ENCODE measurements around the gene SYS1.
A peak's percentile ranks its signal among the peaks of the same experiment; 100 is the strongest.

The SYS1 gene

DNA sequence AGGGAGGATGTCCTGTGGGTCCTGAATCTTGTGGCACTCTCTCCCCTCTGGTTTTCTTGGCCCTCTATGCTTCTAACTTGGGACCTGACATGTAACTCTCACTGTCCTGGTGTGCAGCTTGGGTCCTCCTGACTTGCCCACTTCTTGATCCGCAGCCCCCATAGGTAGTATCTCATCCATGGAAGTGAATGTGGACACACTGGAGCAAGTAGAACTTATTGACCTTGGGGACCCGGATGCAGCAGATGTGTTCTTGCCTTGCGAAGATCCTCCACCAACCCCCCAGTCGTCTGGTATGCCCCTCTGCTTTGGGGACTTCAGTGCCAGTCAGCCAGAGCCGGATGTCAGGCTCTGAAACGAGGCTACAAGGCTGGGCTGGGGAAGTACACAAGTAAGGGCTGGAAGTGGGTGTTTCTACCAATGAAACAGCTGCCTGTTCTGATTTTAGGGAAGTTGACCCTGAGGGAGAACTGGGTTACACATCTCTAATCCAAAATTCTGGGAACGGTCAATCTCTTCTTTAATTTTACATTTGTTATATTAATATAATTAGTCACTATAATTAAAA lies 45.8 kb downstream of the SYS1 start:
- H3K4me3 ChIP-seq (ENCODE audit: low read length): no peak overlapping the region
- no peak for DNase-seq (ENCODE audit: low read depth)
- TF ChIP-seq, protein P1, sequence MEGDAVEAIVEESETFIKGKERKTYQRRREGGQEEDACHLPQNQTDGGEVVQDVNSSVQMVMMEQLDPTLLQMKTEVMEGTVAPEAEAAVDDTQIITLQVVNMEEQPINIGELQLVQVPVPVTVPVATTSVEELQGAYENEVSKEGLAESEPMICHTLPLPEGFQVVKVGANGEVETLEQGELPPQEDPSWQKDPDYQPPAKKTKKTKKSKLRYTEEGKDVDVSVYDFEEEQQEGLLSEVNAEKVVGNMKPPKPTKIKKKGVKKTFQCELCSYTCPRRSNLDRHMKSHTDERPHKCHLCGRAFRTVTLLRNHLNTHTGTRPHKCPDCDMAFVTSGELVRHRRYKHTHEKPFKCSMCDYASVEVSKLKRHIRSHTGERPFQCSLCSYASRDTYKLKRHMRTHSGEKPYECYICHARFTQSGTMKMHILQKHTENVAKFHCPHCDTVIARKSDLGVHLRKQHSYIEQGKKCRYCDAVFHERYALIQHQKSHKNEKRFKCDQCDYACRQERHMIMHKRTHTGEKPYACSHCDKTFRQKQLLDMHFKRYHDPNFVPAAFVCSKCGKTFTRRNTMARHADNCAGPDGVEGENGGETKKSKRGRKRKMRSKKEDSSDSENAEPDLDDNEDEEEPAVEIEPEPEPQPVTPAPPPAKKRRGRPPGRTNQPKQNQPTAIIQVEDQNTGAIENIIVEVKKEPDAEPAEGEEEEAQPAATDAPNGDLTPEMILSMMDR (conservative IDR thresholded peaks at IDR 0.05; ENCODE audit: low read depth, low read length): no peak

DNA sequence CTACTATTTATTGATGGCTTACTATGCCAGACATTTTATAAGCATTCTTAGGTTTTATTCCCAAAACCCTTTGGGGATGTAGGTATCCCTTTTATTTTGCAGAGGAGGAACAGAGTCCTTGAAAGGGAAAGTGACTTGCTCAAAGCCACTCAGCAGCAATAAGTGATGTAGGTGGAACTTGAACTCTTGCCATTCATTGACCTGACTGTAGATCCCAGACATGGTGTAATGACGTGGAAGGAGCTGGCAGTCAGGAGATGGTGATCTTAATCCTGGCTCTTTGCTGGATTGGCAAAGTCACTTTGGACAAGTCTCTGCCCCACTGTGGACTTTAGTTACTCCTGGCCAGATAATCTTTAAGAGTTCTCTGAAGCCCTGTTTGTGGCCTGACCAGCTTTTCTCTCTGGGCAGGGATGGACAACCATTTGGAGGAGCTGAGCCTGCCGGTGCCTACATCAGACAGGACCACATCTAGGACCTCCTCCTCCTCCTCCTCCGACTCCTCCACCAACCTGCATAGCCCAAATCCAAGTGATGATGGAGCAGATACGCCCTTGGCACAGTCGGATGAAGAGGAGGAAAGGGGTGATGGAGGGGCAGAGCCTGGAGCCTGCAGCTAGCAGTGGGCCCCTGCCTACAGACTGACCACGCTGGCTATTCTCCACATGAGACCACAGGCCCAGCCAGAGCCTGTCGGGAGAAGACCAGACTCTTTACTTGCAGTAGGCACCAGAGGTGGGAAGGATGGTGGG lies 46.7 kb downstream of the SYS1 start:
- H3K4me3 ChIP-seq (ENCODE audit: low read length): no peak overlapping the region
- TF ChIP-seq, protein P1 (conservative IDR thresholded peaks at IDR 0.05; ENCODE audit: low read depth, low read length): no peak
- DNase-seq (ENCODE audit: low read depth): no peak

DNA sequence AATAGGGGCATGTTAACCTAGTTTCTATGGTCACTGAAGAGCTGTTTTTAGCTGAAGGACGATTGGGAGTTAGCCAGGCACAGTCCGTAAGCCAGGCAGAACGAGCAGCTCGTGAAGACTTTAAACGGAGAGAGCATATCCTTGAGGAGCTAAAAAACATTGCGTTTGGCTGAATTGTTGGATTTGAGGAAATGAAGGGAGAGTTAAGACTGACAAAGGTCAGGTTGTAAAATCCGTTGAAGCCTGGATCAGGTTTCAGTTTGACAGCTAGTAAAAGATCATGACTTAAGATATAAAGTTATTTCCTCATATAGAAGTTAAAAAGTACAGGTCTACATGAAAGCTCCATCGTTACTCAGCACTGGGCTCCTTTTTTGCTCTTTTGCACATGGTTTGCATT lies 47.9 kb downstream of the SYS1 start:
- DNase-seq (ENCODE audit: low read depth): no peak
- no peak overlapping the region for H3K4me3 ChIP-seq (ENCODE audit: low read length)
- TF ChIP-seq, protein P1 (conservative IDR thresholded peaks at IDR 0.05; ENCODE audit: low read depth, low read length): no peak

DNA sequence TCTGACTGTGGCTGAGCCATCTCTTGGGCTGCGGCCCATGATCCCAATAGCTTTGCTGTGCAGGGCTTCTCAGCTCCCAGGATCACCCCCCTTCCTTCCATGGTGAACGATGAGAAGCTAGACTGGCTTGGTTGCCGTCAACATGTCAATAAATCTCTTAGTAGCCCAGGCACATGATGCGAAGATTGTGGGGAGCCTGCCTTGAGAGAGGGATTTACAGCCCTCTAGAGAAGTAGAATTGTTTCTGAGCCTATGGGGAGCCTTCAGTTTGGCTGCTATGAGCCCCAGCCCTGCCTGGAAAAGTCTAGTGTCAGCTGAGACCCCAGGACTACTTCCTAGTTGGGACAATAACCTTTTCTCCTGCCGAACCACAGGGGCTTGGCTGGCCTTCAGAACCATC lies 49.7 kb downstream of the SYS1 start:
- DNase-seq (ENCODE audit: low read depth): no peak
- H3K4me3 ChIP-seq (ENCODE audit: low read length): no peak overlapping the region
- TF ChIP-seq, protein P1 (conservative IDR thresholded peaks at IDR 0.05; ENCODE audit: low read depth, low read length): no peak

DNA sequence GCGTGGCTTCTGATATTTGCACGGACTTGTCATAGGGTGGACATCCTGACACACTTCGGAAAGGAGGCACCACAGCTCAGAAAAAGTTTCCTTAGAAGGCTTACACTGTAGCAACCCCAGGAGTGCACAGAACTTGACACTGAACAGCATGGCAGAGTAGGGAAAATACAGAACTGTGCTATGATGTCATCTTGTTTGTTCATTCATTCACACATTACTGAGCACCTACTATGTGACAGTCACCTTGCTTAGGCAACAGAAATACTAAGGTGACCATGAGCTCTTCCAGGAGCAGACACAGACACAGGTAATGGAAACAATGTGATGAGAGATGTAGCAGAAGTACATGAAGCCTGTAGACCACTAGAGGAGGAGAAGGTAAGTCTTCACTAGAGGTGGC lies 50.5 kb downstream of the SYS1 start:
- DNase-seq (ENCODE audit: low read depth): no peak
- H3K4me3 ChIP-seq (ENCODE audit: low read length): no peak overlapping the region
- TF ChIP-seq, protein P1 (conservative IDR thresholded peaks at IDR 0.05; ENCODE audit: low read depth, low read length): no peak

DNA sequence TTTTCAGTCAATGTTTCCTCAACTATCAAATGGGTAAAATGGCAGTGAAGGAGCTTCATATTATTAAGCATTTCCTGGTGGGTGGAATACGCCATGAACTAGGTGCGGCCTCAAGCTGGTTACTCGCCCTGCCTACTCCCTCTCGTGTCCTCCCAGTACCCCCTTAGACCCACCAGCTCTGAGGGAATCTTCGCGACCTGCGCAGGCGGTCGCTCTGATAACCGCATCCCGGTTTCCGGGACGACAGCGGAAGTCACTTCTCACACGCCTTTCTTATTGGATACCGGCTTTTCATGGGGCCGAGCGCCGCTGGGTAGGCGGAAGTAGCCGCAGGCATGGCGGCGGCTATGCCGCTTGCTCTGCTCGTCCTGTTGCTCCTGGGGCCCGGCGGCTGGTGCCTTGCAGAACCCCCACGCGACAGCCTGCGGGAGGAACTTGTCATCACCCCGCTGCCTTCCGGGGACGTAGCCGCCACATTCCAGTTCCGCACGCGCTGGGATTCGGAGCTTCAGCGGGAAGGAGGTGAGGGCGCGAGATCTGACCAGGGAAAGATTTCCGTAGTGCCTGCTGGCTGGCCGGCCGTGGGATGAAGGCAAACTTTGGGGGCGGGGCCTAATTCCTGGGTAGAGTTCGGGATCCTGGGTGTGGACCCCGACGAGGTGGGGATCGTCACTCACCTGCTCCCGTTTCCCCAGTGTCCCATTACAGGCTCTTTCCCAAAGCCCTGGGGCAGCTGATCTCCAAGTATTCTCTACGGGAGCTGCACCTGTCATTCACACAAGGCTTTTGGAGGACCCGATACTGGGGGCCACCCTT lies 53.1 kb downstream of the SYS1 start, which contains the start of gene PIGT:
PIGT (plus strand) TSS at position 320 of the 816 bp plus-strand sequence; CDS start at position 336, 16 bp downstream.
- no peak for DNase-seq (ENCODE audit: low read depth)
- TF ChIP-seq, protein P1 (conservative IDR thresholded peaks at IDR 0.05; ENCODE audit: low read depth, low read length): no peak
- peak within 1 kb of the TSS; percentile 94 for H3K4me3 ChIP-seq (ENCODE audit: low read length)
